ENCODE measurements around the gene PPIL1.

The PPIL1 gene

DNA sequence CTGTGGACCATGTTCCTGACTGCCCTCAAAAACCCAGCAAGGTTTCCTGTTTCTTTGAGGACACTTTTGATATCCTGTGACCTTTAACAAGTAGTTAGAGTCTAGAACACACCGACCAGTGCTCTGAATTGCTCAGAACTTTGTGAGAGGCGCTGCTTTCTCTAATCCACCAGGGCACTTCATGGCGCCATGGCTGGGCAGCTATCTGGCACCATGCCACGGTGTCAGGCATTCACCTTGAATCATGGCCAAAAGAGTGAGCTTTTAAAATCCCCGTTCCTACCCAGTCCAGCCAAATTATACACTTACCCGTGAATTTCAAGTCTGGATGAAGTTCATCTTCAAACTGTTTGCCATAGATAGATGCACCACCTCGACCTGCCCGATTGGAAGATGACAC is 18.3 kb downstream of the PPIL1 start:
- TF ChIP-seq, protein P1, sequence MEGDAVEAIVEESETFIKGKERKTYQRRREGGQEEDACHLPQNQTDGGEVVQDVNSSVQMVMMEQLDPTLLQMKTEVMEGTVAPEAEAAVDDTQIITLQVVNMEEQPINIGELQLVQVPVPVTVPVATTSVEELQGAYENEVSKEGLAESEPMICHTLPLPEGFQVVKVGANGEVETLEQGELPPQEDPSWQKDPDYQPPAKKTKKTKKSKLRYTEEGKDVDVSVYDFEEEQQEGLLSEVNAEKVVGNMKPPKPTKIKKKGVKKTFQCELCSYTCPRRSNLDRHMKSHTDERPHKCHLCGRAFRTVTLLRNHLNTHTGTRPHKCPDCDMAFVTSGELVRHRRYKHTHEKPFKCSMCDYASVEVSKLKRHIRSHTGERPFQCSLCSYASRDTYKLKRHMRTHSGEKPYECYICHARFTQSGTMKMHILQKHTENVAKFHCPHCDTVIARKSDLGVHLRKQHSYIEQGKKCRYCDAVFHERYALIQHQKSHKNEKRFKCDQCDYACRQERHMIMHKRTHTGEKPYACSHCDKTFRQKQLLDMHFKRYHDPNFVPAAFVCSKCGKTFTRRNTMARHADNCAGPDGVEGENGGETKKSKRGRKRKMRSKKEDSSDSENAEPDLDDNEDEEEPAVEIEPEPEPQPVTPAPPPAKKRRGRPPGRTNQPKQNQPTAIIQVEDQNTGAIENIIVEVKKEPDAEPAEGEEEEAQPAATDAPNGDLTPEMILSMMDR (IDR thresholded peaks at IDR 0.05; ENCODE audit: unreplicated experiment in 3 of 3): no peak
- Mint-ChIP-seq H3K4me3 (no peak overlapping the region), H3K36me3 (ENCODE audit: low read depth) (peaks cover 58% of the 10 kb centered on the region), H3K27me3 (ENCODE audit: low read depth) (no peaks in the 10 kb centered on the region), H3K9me3 (no peaks in the 10 kb centered on the region), H3K4me1 (peaks cover 63% of the 10 kb centered on the region), H3K27ac (peak overlapping the region in 2 of 3 experiments; percentile 0 to 75)

DNA sequence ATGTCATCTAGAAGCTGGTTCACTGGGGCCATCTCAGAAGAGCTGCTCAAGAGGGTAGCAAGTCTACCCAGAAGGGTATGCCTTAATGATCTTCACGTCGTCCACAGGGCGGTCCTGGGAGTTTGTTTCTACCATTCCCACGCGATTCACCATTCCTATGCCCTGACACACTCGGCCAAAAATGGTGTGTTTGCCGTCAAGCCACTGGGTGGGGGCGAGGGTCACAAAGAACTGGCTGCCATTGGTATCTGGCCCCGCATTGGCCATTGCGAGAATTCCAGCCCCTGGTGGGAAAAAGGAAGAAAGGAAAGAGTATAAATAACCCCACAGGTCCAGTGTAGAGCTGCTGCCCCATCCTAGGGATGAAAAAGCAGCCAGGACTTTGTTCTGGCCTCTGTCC is 18.9 kb downstream of the PPIL1 start:
- H3K27me3 Mint-ChIP-seq (ENCODE audit: low read depth): no peaks in the 10 kb centered on the region
- TF ChIP-seq, protein P1 (IDR thresholded peaks at IDR 0.05; ENCODE audit: unreplicated experiment in 3 of 3): no peak

DNA sequence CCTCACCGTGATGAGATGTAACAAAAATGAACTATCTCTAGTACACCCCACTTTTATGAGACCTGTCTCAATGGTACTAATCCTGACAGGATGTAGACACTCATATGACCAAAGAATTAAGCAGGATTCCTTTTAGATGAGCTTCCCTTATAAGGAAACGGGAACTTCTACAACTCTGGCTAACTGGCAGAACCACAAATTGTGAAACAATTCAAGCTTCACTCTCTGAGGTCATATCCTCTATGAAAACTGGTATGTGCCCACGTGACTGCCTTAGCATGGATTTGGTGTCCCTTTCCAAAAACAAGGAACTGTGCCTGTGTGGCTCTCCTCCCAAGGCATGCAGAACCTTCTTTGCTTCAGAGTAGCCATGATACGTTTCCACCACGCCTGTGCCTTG is 21.3 kb downstream of the PPIL1 start:
- TF ChIP-seq, protein P1 (IDR thresholded peaks at IDR 0.05; ENCODE audit: unreplicated experiment in 3 of 3): no peak
- H3K4me3 Mint-ChIP-seq: no peak overlapping the region
- peaks cover 34% of the 10 kb centered on the region for H3K36me3 Mint-ChIP-seq (ENCODE audit: low read depth)
- peak overlapping the region in 2 of 3 experiments; percentile 50 to 90 for H3K27ac Mint-ChIP-seq
- peaks cover 3% of the 10 kb centered on the region for H3K27me3 Mint-ChIP-seq (ENCODE audit: low read depth)
- H3K9me3 Mint-ChIP-seq: no peaks in the 10 kb centered on the region
- H3K4me1 Mint-ChIP-seq: peaks cover 82% of the 10 kb centered on the region

More for the DNA sequence above, 18.9 kb downstream of the PPIL1 start:
- Mint-ChIP-seq H3K36me3 (ENCODE audit: low read depth) (peaks cover 52% of the 10 kb centered on the region), H3K9me3 (no peaks in the 10 kb centered on the region), H3K4me3 (no peak overlapping the region), H3K27ac (peak overlapping the region in 1 of 3 experiments; percentile 75), H3K4me1 (peaks cover 68% of the 10 kb centered on the region)

DNA sequence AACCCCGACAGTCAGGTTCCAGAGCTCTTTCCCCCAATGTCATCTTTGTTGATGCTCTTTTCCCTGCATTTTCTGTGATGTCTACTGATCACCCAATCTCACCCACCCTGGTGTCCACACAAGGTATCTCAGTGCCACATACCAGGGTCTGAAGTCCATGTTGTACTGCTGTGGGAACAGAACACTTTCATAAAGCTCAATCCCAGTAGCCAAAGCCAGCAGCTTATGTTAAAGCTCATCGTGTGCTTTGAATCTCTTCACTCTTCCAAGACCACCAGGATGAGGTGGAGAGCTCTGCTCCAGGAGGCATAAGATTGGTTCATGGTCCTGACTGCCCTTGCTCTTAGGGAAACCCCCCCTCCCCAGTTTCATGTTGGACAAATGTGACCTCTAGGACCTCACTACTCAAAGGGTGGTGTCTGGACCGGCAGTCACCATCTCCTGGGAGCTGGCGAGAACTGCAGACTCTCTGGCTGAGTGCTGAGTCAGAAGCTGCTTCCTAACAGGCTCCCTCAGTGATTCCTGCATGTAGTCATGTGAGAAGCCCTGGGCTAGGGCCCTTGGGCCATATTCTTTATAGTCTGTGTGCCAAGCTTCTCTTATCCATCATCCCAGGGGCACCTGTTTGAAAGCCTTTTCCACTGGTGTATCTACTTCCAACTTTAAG is 22.0 kb downstream of the PPIL1 start:
- H3K9me3 Mint-ChIP-seq: no peaks in the 10 kb centered on the region
- TF ChIP-seq, protein P1 (IDR thresholded peaks at IDR 0.05; ENCODE audit: unreplicated experiment in 3 of 3): no peak
- H3K4me1 Mint-ChIP-seq: peaks cover 88% of the 10 kb centered on the region

DNA sequence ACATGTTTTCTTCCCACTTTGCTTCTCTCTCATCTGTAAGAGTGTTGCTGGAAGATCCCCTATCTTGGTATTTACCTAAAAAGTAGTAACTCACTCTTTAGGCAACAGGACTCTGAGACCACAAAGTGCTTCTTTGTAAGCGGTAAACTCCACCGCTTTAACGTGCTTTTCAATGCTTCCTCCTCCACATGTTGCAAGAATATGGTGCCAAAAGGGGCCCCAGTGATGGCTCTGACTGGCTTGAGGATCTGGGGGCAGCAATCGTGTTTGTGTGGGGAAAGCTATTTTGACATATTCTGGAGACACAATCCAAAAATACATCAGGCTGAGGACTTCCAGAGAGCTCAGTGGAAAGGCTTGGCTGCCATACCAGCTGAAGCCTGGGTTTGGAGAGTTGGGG is 23.0 kb downstream of the PPIL1 start:
- peaks cover 85% of the 10 kb centered on the region for H3K4me1 Mint-ChIP-seq
- H3K27ac Mint-ChIP-seq: peak overlapping the region in 2 of 3 experiments; percentile 69 to 90
- TF ChIP-seq, protein P1 (IDR thresholded peaks at IDR 0.05; ENCODE audit: unreplicated experiment in 3 of 3): no peak
- peak overlapping the region in 1 of 3 experiments; percentile 3 for H3K4me3 Mint-ChIP-seq
- H3K9me3 Mint-ChIP-seq: no peaks in the 10 kb centered on the region
- peaks cover 28% of the 10 kb centered on the region for H3K36me3 Mint-ChIP-seq (ENCODE audit: low read depth)
- H3K27me3 Mint-ChIP-seq (ENCODE audit: low read depth): peaks cover 9% of the 10 kb centered on the region

More for the DNA sequence above, 22.0 kb downstream of the PPIL1 start:
- Mint-ChIP-seq H3K27ac (peak overlapping the region in 1 of 3 experiments; percentile 90), H3K27me3 (ENCODE audit: low read depth) (peaks cover 9% of the 10 kb centered on the region), H3K36me3 (ENCODE audit: low read depth) (peaks cover 33% of the 10 kb centered on the region), H3K4me3 (no peak overlapping the region)

DNA sequence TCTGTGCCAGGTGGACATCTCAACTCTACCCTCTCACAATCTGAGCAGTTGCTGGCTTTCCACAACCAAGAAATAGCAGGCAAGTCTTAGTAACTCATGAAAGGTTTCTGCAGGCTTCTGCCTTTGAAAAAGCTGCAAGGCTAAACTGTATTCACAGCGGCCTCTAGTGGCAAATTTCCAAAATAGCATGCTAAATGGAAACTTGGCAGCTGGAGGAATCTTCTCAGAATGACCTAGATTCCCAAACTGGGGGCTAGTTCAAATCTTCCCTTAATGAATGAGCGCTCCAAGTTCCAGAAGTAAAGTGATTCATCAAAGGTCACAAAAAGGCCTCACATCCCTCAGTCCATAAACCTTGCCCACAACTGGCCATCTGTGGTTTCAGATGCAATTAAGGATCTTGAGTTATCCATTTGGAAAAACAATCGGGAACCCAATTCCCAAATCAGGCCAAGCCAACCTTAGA is 23.4 kb downstream of the PPIL1 start:
- TF ChIP-seq, protein P1 (IDR thresholded peaks at IDR 0.05; ENCODE audit: unreplicated experiment in 3 of 3): peak; percentile 82 to 88 (median 83)
- Mint-ChIP-seq H3K36me3 (ENCODE audit: low read depth) (peaks cover 24% of the 10 kb centered on the region), H3K4me1 (peaks cover 81% of the 10 kb centered on the region), H3K9me3 (no peaks in the 10 kb centered on the region), H3K27ac (peak overlapping the region; percentile 28 to 90 (median 77)), H3K27me3 (ENCODE audit: low read depth) (peaks cover 9% of the 10 kb centered on the region), H3K4me3 (peak overlapping the region in 2 of 3 experiments; percentile 50)

Measured in nephron (organoid).